Islet of Langerhans (tissue), 1 donor: ENCODE measurements around the gene ADCY6.
"Not testable (repeated sequence)": the region's sequence is repeated elsewhere in the genome, so short reads cannot be mapped to it uniquely, and the experiment has no call there.

Experiments
- FAIRE-seq: peaks from one replicate; lab custom pipeline; 2011; peaks lifted over from hg19 to GRCh38; lab: Jason Lieb, UNC

ADCY6 gene

DNA sequence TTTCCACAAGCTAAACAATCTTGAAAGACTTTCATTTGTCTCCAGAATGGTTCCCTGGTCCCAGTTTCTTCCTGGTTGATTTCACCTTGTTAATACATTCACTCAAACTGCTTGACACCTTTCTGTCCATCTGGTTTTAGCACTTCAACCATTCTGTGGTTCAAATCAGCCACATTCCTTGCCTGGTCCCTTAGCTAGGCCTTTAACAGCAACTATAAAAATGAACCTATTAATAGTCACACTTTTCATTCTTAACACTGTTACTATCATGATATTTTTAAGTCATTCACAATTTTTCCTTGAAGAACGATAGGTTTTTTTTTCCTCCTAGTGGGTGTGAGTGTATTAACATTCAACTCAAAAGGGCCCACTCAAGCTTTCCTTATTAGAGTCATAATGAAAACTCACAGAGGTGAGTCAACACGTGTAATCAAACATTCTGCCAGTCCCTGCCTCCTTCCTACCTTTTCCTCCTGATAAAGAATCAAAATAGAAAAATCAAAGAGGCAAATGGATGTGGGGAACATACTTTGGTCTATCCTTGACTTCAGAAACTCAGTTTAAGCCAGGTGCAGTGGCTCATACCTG lies 38.0 kb downstream of the ADCY6 start:
- FAIRE-seq, result no peak

GRCh38 chr12:48750215-48750614 lies 38.7 kb downstream of the ADCY6 start:
- no peak for FAIRE-seq

- no peak for FAIRE-seq
Measured at GRCh38 chr12:48744251-48745008, 44.5 kb downstream of the ADCY6 start.

DNA sequence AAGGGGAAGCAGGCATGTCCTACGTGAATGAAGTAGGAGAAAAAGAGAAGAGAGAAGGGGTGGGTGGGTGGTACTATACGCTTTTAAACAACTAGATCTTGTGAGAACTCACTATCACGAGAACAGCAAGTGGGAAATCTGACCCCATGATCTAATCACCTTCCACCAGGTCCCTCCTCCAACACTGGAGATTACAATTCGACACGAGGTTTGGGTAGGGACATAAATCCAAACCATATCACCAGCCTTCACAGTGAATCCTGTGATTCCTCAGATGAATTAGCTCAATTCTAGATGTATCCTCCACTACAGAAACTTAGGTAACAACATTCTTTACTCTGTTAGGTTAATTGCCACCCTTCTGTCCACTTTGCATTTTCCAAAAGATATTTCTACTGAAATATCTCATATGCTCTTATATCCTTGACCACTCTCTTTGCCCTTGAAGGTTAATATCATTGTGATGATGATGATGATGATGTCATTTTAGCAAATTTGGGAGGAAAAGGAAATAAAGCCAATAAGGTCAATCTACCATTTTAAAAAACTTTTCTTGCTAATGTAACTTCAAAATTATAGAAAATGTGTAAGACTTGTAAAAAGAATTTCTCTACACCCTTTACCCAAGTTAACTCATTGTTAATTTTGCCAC lies 49.1 kb downstream of the ADCY6 start:
- FAIRE-seq, result no peak

- FAIRE-seq, result no peak
Measured at GRCh38 chr12:48736456-48736855, 52.4 kb downstream of the ADCY6 start.

- FAIRE-seq, result no peak
Measured at GRCh38 chr12:48728807-48729206, 60.1 kb downstream of the ADCY6 start.

- not testable (repeated sequence) for FAIRE-seq
Measured at GRCh38 chr12:48720737-48721136, 68.2 kb downstream of the ADCY6 start.

GRCh38 chr12:48720171-48720570 lies 68.7 kb downstream of the ADCY6 start:
- not testable (repeated sequence) for FAIRE-seq

DNA sequence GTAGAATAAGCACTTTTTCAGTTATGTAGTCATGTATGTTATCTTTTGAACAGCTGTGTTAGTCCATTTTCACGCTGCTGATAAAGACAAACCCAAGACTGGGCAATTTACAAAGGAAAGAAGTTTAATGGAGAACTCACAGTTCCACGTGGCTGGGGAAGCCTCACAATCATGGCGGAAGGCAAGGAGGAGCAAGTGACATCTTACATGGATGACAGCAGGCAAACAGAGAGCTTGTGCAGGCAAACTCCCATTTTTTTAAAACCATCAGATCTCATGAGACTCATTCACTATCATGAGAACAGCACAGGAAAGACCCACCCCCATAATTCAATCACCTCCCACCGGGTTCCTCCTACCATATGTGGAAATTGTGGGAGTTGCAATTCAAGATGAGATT lies 69.9 kb downstream of the ADCY6 start:
- FAIRE-seq, result not testable (repeated sequence)

DNA sequence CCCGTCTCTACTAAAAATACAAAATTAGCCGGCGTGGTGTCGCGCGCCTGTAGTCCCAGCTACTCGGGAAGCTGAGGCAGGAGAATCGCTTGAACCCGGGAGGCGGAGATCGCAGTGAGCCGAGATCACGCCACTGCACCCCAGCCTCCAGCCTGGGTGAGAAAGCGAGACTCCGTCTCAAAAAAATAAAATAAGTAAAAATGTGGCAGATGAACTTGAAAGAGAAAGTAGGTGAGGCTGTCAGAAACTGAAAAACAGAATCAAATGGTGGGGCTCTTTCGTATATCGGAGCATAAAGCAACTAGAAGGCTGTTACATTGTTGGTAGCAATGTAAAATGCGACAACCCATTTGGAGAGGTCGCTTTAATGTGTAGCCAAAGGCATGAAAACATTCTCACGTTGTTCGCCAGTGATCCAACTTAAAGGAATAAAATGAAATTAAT lies 71.6 kb downstream of the ADCY6 start:
- FAIRE-seq, result no peak

DNA sequence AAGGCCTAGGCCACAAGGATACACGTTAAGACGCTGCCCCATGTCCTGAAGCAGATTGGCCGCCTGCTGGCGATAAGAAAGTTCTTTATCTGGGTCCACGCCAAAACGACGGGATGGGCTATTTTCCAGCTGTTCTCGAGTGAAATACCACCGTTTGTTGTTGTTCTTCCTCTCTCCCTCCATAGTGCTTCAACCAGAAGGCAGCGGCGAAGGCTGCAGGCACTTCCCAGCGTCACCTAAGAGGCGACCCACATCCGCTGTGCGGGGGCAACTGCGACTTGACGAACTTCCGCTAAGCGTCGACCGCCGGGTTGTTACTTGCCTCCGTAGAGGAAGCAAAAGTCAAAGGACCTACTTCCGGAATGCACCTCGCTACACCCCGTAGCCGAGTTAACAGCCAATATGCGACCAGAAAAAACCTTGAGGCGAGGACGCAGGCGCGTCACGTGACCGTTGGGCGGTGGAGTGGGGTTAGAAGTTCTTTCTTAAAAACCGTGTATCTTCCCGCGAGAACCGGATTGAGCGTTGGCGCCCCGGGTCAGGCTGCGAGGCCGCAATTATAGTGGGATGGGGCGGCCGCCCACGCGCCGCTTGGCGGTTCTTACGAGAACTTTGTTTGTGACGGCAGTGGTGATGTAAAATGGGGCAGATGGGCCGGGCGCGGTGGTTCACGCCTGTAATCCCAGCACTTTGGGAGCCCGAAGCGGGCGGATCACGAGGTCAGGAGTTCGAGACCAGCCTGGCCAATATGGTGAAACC lies 72.2 kb downstream of the ADCY6 start, which contains the start of gene CCNT1:
Gene CCNT1 (minus strand): TSS at position 215 of the 759 bp plus-strand sequence. CDS start 32 bp downstream, at position 183.
- no peak for FAIRE-seq
